Measurements from ENCODE around the gene OSBPL9.
"Not testable (repeated sequence)": the region's sequence is repeated elsewhere in the genome, so short reads cannot be mapped to it uniquely, and the experiment has no call there.

OSBPL9 gene

GRCh38 chr1:51799372-51799771 lies 182.5 kb downstream of the OSBPL9 start:
- intact Hi-C loops (cut with DNase I) = no loop called here
- no peak for DNase-seq

GRCh38 chr1:51814513-51814912 lies 197.6 kb downstream of the OSBPL9 start:
- no peak for DNase-seq
- intact Hi-C loops (cut with DNase I) = no loop called here

- DNase-seq = no peak
- intact Hi-C loops (cut with DNase I) = no loop called here
Observed at GRCh38 chr1:51818487-51818886, 201.6 kb downstream of the OSBPL9 start.

GRCh38 chr1:51819021-51819420 lies 202.1 kb downstream of the OSBPL9 start:
- intact Hi-C loops (cut with DNase I) = not testable (repeated sequence)

GRCh38 chr1:51819810-51820209 lies 202.9 kb downstream of the OSBPL9 start:
- intact Hi-C loops (cut with DNase I) = no loop called here
- no peak for DNase-seq

More at GRCh38 chr1:51819021-51819420, 202.1 kb downstream of the OSBPL9 start:
- not testable (repeated sequence) for DNase-seq

- no peak for DNase-seq
- intact Hi-C loops (cut with DNase I) = no loop called here
Observed at GRCh38 chr1:51829058-51829457, 212.2 kb downstream of the OSBPL9 start.

GRCh38 chr1:51833700-51834099 lies 216.8 kb downstream of the OSBPL9 start:
- no peak for DNase-seq
- intact Hi-C loops (cut with DNase I) = no loop called here

GRCh38 chr1:51837243-51837642 lies 220.4 kb downstream of the OSBPL9 start:
- intact Hi-C loops (cut with DNase I) = no loop called here
- no peak for DNase-seq
